CD4-positive, alpha-beta T cell treated with Interleukin-15 for 4 hours (primary cell): ENCODE data around the gene INSRR.

Experiments
- DNase-seq: peaks from one replicate; pipeline ENCODE4 v3.0.0-alpha.2; 2020; ENCODE audit warnings: low spot score

INSRR gene

GRCh38 chr1:156874142-156874541 lies 15.2 kb upstream of the INSRR start:
- no peak for DNase-seq

GRCh38 chr1:156873659-156874058 lies 14.7 kb upstream of the INSRR start:
- no peak for DNase-seq

GRCh38 chr1:156869455-156869854 lies 10.5 kb upstream of the INSRR start:
- no peak for DNase-seq

GRCh38 chr1:156868341-156868740 lies 9.4 kb upstream of the INSRR start:
- no peak for DNase-seq

GRCh38 chr1:156866249-156866909 lies 7.5 kb upstream of the INSRR start:
- DNase-seq, result no peak

GRCh38 chr1:156865865-156866248 lies 6.9 kb upstream of the INSRR start:
- no peak for DNase-seq

- no peak for DNase-seq
Observed at GRCh38 chr1:156865258-156865657, 6.3 kb upstream of the INSRR start.

- DNase-seq, result no peak
Observed at GRCh38 chr1:156864796-156865195, 5.9 kb upstream of the INSRR start.

- no peak for DNase-seq
Observed at GRCh38 chr1:156863631-156864030, 4.7 kb upstream of the INSRR start.

- DNase-seq, result no peak
Observed at GRCh38 chr1:156862997-156863599, 4.2 kb upstream of the INSRR start.

GRCh38 chr1:156862584-156862983 lies 3.7 kb upstream of the INSRR start:
- no peak for DNase-seq

- peak; percentile 46 for DNase-seq
Observed at GRCh38 chr1:156860628-156861423, 1.9 kb upstream of the INSRR start, which contains the start of gene NTRK1. Gene NTRK1 (plus strand): TSS chr1:156860865. CDS start chr1:156860935, 70 bp downstream.

GRCh38 chr1:156860113-156860627 lies 1.3 kb upstream of the INSRR start:
- DNase-seq, result peak; percentile 58

GRCh38 chr1:156859523-156860112 lies 701 bp upstream of the INSRR start:
- no peak for DNase-seq

- DNase-seq, result no peak
Observed at GRCh38 chr1:156858555-156858956, 361 bp downstream of the INSRR start.

GRCh38 chr1:156857532-156857931 lies 1.4 kb downstream of the INSRR start:
- DNase-seq, result no peak

GRCh38 chr1:156856282-156856785 lies 2.6 kb downstream of the INSRR start:
- DNase-seq, result no peak

- DNase-seq, result no peak
Observed at GRCh38 chr1:156854634-156855033, 4.3 kb downstream of the INSRR start.

GRCh38 chr1:156853761-156854160 lies 5.2 kb downstream of the INSRR start:
- no peak for DNase-seq

GRCh38 chr1:156852418-156852874 lies 6.5 kb downstream of the INSRR start:
- no peak for DNase-seq

- DNase-seq, result no peak
Observed at GRCh38 chr1:156851779-156852417, 7.0 kb downstream of the INSRR start.

- DNase-seq, result no peak
Observed at GRCh38 chr1:156849151-156849496, 9.8 kb downstream of the INSRR start.
